ENCODE data around the gene FUBP1. TPM values are rescaled to one million over a fixed set of nuclear protein-coding genes. Genes with fewer than 3 reads are reported as not detected.

Gene FUBP1
- total and polyA plus RNA-seq, 2 donors (not counting 3 experiments of a cell fraction or from before 2014, with no cell fraction given) = 112 to 166 TPM

DNA sequence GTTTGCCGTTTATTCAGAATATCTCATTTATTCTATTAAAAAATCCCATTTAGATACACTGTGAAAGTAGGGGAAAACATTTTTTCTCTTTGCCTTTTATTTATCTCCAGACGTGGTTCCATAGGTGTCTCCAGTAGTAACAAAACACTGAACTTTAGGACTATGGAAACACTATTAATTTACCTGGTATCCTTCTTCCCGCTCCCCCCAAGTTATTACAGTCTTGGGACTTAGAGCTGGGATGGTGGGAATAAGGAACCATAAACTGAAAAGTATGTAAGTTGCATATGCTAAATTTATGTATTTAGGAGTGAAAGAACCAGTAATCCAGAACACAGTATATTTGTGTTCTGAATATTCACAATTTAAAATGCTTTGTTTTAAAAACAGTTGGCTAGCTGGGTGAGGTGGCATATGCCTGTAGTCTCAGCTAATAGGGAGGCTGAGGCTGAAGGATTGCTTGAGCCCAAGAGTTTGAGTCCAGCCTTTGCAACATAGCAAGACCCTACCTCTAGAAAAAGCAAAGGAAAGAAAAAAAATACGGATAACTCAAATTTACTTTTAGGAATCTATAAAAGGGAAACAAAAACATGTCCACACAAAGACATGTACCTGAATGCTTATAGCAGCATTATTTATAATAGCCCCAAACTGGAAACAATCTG, 28.9 kb upstream of the FUBP1 start:
- Histone ChIP-seq H3K27me3 (ENCODE audit: control insufficient read depth in 2 of 2, insufficient read depth in 2 of 2, low read length in 2 of 2) (no peaks in the 10 kb centered on the region), H3K79me2 (ENCODE audit: control insufficient read depth, insufficient read depth, low read length) (peaks cover 75% of the 10 kb centered on the region), H2AFZ (ENCODE audit: low read depth, low read length) (no peak overlapping the region), H3K4me2 (ENCODE audit: insufficient read depth, low read length) (peak overlapping the region; percentile 100), H3K27ac (ENCODE audit: insufficient read depth, low read depth, low read length) (peak overlapping the region; percentile 82), H4K20me1 (replicated peaks; ENCODE audit: control insufficient read depth, extremely low read depth, insufficient read depth, low read length) (peaks cover 5% of the 10 kb centered on the region), H3K4me1 (ENCODE audit: control insufficient read depth, extremely low read depth, insufficient read depth, low read length) (peaks cover 37% of the 10 kb centered on the region), H3K36me3 (ENCODE audit: control insufficient read depth in 2 of 2, extremely low read depth in 1 of 2, insufficient read depth in 2 of 2, low read length in 2 of 2) (peaks cover 0 to 5% of the 10 kb centered on the region in 2 experiments), H3K4me3 (replicated peaks in 1 of 3; ENCODE audit: insufficient read depth in 1 of 3, low read depth in 1 of 3, low read length in 3 of 3) (peak overlapping the region; percentile 69 to 99 (median 98)), H3K9ac (replicated peaks; ENCODE audit: extremely low read depth, insufficient read depth, low read length) (peak overlapping the region; percentile 98), H3K9me3 (replicated peaks; ENCODE audit: control insufficient read depth, insufficient read depth, low read length) (no peaks in the 10 kb centered on the region), H3K9me1 (replicated peaks; ENCODE audit: control insufficient read depth, extremely low read depth, insufficient read depth, low read length) (peaks cover 3% of the 10 kb centered on the region)
- dilution Hi-C loops (cut with MboI; ENCODE audit: extremely low pct_ligation_motif_present, low sequenced_read_pairs) = no loop called here
- no TSS peak for BruUV-seq (replicated peaks)
- TF ChIP-seq FOS (IDR thresholded peaks at IDR 0.05; ENCODE audit: borderline replicate concordance, insufficient read depth, low read length) (no peak), JUN (IDR thresholded peaks at IDR 0.05; ENCODE audit: borderline replicate concordance, insufficient read depth, insufficient read length, low read depth) (no peak), MYC (IDR thresholded peaks at IDR 0.05; ENCODE audit: low read depth, low read length) (no peak), GATA2 (IDR thresholded peaks at IDR 0.05; ENCODE audit: insufficient read depth, insufficient read length, low read depth, low read length) (no peak), POLR2AphosphoS5 (IDR thresholded peaks at IDR 0.05; ENCODE audit: insufficient read depth, low read depth, low read length) (no peak), POLR2A (IDR thresholded peaks at IDR 0.05; ENCODE audit: low read depth, low read length) (no peak), EZH2 (IDR thresholded peaks at IDR 0.05; ENCODE audit: borderline replicate concordance, low read depth, low read length, severe bottlenecking) (no peak)
- TF ChIP-seq, protein P1, sequence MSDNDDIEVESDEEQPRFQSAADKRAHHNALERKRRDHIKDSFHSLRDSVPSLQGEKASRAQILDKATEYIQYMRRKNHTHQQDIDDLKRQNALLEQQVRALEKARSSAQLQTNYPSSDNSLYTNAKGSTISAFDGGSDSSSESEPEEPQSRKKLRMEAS (IDR thresholded peaks at IDR 0.05; ENCODE audit: insufficient read depth, insufficient read length) = no peak
- TF ChIP-seq, protein P2, sequence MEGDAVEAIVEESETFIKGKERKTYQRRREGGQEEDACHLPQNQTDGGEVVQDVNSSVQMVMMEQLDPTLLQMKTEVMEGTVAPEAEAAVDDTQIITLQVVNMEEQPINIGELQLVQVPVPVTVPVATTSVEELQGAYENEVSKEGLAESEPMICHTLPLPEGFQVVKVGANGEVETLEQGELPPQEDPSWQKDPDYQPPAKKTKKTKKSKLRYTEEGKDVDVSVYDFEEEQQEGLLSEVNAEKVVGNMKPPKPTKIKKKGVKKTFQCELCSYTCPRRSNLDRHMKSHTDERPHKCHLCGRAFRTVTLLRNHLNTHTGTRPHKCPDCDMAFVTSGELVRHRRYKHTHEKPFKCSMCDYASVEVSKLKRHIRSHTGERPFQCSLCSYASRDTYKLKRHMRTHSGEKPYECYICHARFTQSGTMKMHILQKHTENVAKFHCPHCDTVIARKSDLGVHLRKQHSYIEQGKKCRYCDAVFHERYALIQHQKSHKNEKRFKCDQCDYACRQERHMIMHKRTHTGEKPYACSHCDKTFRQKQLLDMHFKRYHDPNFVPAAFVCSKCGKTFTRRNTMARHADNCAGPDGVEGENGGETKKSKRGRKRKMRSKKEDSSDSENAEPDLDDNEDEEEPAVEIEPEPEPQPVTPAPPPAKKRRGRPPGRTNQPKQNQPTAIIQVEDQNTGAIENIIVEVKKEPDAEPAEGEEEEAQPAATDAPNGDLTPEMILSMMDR (IDR thresholded peaks at IDR 0.05; ENCODE audit: extremely low read depth in 1 of 2, insufficient read depth in 1 of 2, low read depth in 1 of 2, low read length in 2 of 2) = no peak
- ChIA-PET CTCF (interaction anchor here (0.8 to 15.7 kb wide), 11 partner anchors 12 to 106 kb away, joined by 3 to 250 read pairs (median 3); no protein-coding TSS in a partner anchor), POLR2A (interaction anchor here (0.8 to 1.0 kb wide), 3 partner anchors 27 to 38 kb away, joined by 3 read pairs; partner anchors contain the start of genes FUBP1 and GIPC2)
- no peak for FAIRE-seq
- intact Hi-C loops (cut with micrococcal nuclease) = loop anchor here (1.0 kb wide), 1 partner anchor 38 kb away; no protein-coding TSS in a partner anchor
- DNase-seq (ENCODE audit: low read depth, low spot score) = peak; percentile 52
